NB4 (cell line): ENCODE results near the gene RASGEF1C.

Experiments
- MYC ChIP-seq: IDR thresholded peaks from 2 replicates; pipeline ENCODE4 v1.6.1; 2011; ENCODE audit warnings: low read depth, low read length
- POLR2A ChIP-seq: IDR thresholded peaks from 2 replicates; pipeline ENCODE4 v1.6.1; 2011; ENCODE audit warnings: mild to moderate bottlenecking; ENCODE audit not compliant: insufficient read length; ENCODE audit errors: extremely low read depth
- TF ChIP-seq, protein P1 (sequence below): IDR thresholded peaks from one replicate; pipeline ENCODE4 v1.5.1; 2012; ENCODE audit warnings: low read depth, low read length
- TF ChIP-seq, protein P2 (sequence below): IDR thresholded peaks from 2 replicates; pipeline ENCODE4 v1.6.1; 2011; ENCODE audit warnings: low read depth, low read length

DNA sequence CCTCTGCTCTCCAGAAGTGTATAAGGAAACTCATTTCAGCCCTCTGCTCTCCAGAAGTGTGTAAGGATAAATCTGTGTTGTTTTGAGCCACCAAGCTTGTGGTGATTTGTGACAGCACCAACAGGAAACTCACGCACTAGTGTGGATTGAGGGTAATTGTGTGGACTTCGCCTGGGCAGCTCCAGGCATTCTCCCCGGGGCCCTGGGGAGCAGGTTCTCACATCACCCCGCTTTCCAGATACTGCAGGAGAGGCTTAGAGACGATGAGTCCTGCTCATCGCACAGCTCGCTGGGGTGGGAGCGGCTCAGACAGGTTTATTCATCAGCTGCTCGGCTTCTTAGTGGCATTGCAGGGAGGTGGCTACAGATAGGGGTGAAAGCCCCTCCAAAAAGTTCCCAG, 99.1 kb downstream of the RASGEF1C start:
- TF ChIP-seq, protein P1, sequence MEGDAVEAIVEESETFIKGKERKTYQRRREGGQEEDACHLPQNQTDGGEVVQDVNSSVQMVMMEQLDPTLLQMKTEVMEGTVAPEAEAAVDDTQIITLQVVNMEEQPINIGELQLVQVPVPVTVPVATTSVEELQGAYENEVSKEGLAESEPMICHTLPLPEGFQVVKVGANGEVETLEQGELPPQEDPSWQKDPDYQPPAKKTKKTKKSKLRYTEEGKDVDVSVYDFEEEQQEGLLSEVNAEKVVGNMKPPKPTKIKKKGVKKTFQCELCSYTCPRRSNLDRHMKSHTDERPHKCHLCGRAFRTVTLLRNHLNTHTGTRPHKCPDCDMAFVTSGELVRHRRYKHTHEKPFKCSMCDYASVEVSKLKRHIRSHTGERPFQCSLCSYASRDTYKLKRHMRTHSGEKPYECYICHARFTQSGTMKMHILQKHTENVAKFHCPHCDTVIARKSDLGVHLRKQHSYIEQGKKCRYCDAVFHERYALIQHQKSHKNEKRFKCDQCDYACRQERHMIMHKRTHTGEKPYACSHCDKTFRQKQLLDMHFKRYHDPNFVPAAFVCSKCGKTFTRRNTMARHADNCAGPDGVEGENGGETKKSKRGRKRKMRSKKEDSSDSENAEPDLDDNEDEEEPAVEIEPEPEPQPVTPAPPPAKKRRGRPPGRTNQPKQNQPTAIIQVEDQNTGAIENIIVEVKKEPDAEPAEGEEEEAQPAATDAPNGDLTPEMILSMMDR = no peak
- TF ChIP-seq POLR2A (no peak), MYC (no peak)
- TF ChIP-seq, protein P2, sequence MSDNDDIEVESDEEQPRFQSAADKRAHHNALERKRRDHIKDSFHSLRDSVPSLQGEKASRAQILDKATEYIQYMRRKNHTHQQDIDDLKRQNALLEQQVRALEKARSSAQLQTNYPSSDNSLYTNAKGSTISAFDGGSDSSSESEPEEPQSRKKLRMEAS = no peak
